K562 (cell line): ENCODE measurements around the gene UBXN2A. TPM values are rescaled to one million over a fixed set of nuclear protein-coding genes. Genes with fewer than 3 reads are reported as not detected.

Experiments used
- TEAD4 ChIP-seq, 2 experiments: sonication (generic) in 1 of 2; formaldehyde crosslinking in 1 of 2; IDR thresholded peaks; 2 replicates each; pipeline versions ENCODE4 v1.6.1 to v1.8.0; 2012 to 2022; ENCODE audit warnings: borderline replicate concordance in 1 of 2, inconsistent platforms in 1 of 2, low read length in 1 of 2, mild to moderate bottlenecking in 1 of 2, missing genetic modification reagents in 1 of 2
- ZNF146 ChIP-seq: IDR thresholded peaks from one replicate; pipeline ENCODE4 v1.6.1; 2018; ENCODE audit warnings: missing compliant biosample characterization; ENCODE audit not compliant: unreplicated experiment
- polyA plus RNA-seq, 8 experiments: library from polyadenylated mRNA; depleted of rRNA in 4 of 8; stranded (reverse) in 5 of 8; unstranded in 3 of 8; fragments of >200 nt; fragmentation: Nextera tagmentation in 2 of 8; fragmentation: Illumina TruSeq in 1 of 8; extraction: Ambion mirVana in 2 of 8; extraction: Trizol in 1 of 8; gene quantifications; 2 replicates each; pipeline versions ENCODE4 v1.2.1 to v1.2.3, GENCODE V29; 2011 to 2014; ENCODE audit warnings: inconsistent platforms in 1 of 8, missing spikeins in 1 of 8
- total RNA-seq, 7 experiments: library from RNA; depleted of rRNA in 6 of 7; stranded (reverse); fragments of >200 nt in 6 of 7; fragmentation: Illumina TruSeq in 2 of 7; extraction: Trizol in 2 of 7; gene quantifications; 2 replicates each; pipeline versions ENCODE4 v1.2.1 to v1.2.3, GENCODE V29; 2011 to 2021; ENCODE audit warnings: low replicate concordance in 1 of 7
- TF ChIP-seq, protein P1 (sequence below), 2 experiments: fragments of 450-650 bp; formaldehyde crosslinking in 1 of 2; IDR thresholded peaks; 2 replicates each; pipeline versions ENCODE4 v1.4.0 to v1.6.1; 2014 to 2020; ENCODE audit warnings: mild to moderate bottlenecking in 2 of 2, borderline replicate concordance in 1 of 2, low read depth in 1 of 2

The UBXN2A gene
- total and polyA plus RNA-seq, 9 of the 15 experiments (the other 6 are each of a cell fraction or from before 2014, with no cell fraction given), result 3.4 to 25.6 (median 16.0) TPM

DNA sequence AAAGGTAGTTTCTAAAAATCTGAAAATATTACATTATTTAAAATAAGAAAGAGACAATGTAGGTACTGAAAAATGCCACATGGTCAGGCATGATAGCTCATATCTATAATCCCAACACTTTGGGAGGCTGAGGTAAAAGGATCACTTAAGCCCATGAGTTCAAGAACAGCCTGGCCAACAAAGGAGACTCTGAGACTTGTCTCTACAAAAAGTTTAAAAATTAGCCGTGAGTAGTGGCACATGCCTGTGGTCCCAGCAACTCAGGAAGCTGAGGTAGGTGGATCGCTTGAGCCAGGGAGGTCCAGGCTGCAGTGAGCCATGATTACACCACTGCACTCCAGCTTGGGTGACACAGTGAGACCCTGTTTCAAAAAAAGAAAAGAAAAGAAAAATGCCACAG lies 35.1 kb upstream of the UBXN2A start (continued):
- TF ChIP-seq, protein P1, sequence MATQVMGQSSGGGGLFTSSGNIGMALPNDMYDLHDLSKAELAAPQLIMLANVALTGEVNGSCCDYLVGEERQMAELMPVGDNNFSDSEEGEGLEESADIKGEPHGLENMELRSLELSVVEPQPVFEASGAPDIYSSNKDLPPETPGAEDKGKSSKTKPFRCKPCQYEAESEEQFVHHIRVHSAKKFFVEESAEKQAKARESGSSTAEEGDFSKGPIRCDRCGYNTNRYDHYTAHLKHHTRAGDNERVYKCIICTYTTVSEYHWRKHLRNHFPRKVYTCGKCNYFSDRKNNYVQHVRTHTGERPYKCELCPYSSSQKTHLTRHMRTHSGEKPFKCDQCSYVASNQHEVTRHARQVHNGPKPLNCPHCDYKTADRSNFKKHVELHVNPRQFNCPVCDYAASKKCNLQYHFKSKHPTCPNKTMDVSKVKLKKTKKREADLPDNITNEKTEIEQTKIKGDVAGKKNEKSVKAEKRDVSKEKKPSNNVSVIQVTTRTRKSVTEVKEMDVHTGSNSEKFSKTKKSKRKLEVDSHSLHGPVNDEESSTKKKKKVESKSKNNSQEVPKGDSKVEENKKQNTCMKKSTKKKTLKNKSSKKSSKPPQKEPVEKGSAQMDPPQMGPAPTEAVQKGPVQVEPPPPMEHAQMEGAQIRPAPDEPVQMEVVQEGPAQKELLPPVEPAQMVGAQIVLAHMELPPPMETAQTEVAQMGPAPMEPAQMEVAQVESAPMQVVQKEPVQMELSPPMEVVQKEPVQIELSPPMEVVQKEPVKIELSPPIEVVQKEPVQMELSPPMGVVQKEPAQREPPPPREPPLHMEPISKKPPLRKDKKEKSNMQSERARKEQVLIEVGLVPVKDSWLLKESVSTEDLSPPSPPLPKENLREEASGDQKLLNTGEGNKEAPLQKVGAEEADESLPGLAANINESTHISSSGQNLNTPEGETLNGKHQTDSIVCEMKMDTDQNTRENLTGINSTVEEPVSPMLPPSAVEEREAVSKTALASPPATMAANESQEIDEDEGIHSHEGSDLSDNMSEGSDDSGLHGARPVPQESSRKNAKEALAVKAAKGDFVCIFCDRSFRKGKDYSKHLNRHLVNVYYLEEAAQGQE (IDR thresholded peaks at IDR 0.05; ENCODE audit: borderline replicate concordance), result no peak
- TF ChIP-seq, protein P1 (CRISPR knock-in tag; IDR thresholded peaks at IDR 0.05; ENCODE audit: low read depth), result no peak
- peak; percentile 21; the same call in 1 of the 2 replicates for TF ChIP-seq TEAD4 (IDR thresholded peaks at IDR 0.05; ENCODE audit: low read length)
- TF ChIP-seq TEAD4 (CRISPR knock-in tag; IDR thresholded peaks at IDR 0.05; ENCODE audit: borderline replicate concordance), result no peak
- no peak for TF ChIP-seq ZNF146 (CRISPR knock-in tag)
